HG03135 (cell line): ENCODE results near the gene HEPHL1.

Experiments
- ATAC-seq: cut with Tn5 transposase; IDR thresholded peaks from one replicate; pipeline ENCODE4 v1.9.1; 2021; ENCODE audit warnings: mild to moderate bottlenecking, moderate library complexity; ENCODE audit not compliant: unreplicated experiment

Gene HEPHL1

DNA sequence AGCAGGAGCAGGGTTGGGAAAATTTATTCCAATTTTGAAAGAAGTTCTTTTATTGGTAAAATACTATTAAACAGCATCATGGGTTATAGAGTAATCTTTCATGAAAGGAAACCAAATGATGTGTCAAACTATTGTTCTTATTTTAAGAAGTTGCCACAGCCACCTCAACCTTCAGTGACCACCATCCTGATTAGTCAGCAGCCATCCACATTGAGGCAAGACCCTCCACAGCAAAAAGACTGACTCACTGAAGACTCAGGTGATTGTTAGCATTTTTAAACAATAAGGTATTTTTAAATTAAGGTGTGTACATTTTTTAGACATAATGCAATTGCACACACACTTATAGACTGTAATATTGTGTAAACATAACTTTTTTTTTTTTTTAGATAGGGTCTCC, 3.7 kb upstream of the HEPHL1 start:
- ATAC-seq, result no peak

DNA sequence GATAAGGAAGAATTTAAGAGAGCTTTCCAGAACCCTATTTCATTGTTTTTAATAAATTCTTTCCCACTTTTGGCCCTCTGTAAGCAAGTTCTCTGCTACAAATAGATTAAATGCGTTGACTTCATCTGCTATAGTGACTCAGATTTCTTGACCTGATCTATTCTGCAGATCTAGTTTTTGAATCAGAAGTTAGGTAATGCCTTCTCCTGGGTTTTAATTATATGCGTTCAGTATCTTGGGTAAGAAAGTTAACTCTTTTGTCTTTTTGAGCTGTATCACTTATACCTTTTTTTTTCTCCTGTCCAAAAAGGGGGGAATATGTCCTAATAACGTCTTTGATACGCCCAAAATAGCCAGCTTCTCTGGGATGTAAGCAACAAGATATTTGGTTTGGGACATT, 2.4 kb upstream of the HEPHL1 start:
- no peak for ATAC-seq

DNA sequence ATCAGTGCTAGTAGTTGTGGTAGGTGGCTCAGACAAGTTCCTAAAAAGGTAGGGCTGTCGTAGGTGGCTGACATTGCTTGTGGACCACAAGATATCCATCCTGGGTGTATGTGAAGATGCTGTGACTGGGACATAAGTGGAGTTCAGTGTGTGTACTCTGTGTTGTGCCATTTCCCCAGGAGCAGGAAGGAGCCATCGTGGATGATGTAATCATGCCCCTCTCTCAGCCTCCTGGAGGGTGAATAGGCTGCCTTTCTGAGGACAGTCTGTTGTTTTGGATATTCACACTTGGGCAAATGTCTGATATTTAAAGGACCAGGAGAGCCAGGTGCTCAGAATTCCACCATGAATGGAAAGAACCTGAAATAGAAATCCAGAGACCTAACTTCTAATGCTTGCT, 2.7 kb downstream of the HEPHL1 start:
- ATAC-seq, result no peak

DNA sequence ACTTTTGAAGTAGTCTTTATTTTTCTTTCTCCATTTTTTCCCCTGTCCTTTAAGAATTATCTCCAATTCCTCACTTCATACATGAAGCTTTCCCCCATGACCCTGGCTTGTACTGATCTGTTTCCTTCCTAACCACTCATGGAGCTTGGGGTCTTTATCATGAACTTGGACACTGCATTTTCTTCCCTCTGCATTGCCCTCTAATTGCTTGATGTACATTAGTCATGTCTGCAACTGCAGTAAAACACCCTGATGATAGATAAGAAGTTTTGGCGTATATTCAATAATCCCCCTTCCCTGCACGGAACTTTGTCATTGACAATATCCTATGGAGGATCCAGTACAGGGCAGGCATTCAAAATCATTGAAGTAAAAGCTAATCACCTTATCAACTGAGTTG, 3.4 kb downstream of the HEPHL1 start:
- ATAC-seq, result no peak

DNA sequence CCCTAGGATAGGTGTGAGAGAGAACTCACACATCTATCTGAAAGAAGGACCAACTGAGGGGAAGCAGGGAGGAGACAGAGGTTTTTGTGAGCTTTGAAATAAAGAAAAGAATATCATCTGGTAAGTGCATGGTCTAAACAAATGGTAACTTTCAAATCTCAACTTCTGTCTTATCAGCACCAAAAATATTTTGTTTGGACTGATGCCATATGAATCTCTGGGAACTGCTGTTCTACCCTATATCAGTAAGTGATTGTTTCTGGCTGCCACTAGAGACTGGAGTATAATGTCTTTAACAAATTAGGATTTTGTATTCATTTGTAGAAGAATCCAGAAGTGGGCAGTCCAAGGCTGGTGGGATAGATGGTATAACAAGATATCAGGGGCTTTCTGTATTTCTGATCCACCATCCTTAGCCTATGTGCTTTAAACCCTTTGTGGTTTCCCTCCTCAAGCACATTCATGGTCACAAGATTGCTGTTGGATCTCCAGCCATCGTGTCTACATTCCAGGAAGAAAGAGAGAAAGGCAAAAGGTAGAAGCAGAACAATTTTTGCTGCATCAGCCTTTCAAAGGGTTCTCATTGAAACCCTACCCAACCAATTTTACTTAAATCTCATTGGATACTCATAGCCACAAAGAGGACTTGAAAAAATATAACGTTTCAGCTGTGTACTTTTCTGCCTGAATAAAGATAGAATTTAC, 4.7 kb downstream of the HEPHL1 start:
- no peak for ATAC-seq

DNA sequence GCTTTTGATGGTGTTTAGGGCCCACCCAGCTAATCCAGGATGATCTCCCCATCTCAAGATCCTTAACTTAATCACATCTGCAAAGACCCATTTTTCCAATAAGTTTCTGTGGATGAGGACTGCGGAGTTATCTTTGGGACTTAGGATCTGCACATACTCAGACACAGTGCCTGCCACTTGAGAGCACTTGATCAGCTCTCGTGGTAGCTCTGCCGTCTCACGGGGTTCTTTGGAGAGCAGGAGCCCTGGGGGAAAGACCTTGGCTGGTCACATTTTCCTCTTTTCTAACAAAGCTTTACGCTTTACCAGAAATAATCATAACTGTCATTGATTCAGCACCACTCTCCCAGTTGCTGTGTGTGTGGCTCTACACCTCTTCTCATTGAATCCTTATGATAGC, 6.1 kb downstream of the HEPHL1 start:
- ATAC-seq, result no peak

DNA sequence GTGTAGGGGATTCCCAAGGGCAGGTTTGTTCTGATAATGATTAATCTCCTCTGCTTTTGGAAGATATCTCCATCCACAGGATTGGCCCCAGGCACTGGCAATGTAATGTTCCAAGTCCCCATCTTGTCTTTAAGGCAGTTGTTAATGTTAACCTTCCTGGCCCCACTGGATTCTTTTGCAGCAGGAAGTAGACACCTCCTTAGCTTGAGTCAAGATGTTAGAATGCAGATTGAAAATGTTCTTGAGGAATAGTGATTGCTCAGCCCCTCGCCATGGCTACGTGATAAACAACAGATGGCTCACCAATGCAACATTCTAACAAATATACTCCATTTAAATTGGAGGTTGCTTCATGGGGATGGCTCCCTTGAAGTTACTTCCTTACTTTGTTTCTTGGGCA, 7.3 kb downstream of the HEPHL1 start:
- ATAC-seq, result no peak

DNA sequence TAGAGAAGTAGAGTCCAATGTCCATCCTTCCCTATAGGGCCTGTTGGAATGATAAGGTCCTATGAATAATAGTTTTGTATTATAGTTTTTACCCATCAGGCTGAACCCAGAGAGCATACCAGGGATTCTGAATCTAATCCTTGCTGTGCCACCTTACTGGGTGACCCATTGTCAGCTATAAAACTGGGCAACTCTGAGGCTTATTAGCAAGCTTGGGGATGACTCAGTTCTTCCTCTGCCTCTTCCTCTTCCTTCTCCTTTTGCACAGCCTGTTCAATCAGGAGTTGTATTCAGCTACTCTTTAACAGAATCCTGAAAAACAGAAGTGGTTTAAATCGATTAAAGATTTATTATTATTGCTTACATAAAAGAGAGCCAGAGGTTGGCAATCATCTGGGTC, 8.9 kb downstream of the HEPHL1 start:
- no peak for ATAC-seq

DNA sequence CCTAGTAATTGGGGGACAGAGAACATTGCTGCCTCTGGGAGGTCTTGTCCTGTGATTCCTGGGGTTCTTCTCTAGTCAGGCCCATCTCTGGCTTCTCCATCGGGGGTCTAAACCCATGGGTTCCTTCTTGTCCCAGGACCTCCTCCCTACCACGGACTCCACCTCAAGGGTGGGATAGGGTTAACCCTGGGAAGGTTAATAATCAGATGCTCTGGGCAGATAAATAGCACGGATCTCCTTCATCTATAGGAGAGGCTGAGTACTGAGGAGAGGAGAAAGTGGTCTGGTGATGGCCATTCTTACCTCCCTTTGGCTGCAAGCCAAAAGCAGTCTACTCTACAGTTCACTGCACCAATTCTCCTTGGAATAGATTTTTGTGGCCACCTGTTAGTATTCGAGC, 10.5 kb downstream of the HEPHL1 start:
- ATAC-seq, result no peak

DNA sequence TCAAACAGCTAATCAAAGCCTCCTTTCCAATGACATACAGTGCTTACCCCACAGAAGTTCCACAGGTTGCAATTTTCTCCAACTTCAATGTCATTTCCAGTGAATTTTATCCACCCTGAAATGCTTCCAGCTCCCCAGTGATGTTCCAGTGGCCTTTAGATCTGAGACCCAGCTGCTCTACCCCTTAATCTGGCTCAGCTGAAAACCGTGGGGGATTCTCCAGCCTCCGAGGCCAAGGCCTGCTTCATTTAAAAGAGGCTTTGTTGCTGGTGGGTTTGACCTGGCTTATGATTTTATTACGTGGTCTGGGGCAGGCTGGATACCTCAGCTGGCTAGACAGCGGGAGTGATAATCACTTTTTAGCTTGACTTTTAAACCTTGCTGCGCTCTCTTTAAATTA, 10.9 kb downstream of the HEPHL1 start:
- no peak for ATAC-seq

DNA sequence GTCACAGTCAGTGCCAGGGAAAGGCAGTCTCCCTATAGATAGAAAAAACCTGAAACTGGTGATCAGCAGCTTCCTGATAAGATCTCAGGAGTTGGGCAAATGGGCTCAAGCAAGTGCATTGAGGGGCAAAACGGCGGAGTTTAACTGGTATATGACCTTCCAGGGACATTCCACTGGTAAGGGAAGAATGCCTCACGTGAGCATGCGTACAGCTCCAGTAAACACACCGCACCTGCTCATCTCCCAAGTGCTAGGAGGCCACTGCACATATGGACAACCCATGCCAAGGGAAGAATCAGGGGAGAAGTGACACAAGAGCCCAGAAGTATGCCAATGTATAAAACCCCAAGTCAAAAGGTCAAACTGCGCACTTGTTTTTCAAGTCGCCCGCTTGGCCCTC, 11.6 kb downstream of the HEPHL1 start:
- ATAC-seq, result no peak

DNA sequence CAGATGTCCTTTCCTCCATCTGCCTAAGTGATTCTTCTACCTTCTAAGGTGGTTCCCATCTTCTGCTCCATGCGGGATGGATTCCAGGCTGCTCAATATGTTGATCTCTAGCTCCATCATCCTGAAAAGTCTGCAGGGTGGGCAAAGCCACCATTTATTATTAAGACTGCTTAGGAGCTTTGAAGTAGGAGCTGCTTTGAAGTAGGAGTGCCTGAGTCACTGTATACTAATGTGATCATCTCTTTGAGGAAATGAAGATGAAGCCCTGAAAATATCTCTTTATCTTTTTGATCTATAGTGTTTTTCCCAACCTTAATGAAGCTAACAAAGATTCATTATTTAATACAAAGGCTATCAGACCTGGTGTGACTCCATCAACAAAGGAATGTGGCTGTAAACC, 13.1 kb downstream of the HEPHL1 start:
- ATAC-seq, result no peak

DNA sequence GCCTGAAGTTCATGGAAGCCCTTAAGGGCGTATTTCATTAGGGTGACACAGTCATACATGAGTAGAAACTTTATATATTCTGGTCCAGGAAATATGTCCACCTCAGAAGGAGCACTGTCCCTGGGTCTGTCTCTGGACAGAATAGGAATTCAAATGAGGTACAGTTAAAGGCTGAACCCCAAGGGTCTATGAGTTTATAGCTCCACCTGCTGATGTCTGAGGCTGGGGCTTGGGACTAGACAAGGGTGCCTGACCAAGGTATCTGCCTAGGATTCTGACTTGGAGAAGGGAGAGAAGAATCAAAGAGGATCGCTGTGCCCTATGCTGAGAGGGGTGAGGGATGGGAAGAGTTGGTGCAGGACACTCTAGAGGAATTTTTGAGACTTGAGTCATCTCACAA, 14.9 kb downstream of the HEPHL1 start:
- ATAC-seq, result no peak

DNA sequence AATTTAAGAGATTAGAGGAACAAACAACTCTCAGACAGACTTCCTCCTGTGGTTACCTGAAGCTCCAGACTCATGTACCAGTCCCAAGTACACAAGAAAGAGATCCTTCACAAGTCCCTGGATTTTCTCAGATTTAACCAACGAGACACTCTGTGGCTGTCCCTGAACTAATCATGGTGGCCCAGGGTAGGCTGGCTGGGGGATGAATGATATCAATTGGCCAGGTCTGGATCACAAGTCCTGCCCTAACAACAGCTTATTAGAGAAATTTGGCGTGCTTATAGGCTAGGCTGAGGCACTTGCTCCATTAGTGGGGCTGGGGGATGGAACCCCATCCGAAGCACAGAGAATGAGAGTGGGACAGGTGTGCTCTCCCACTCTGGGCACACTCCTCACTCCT, 22.1 kb downstream of the HEPHL1 start:
- no peak for ATAC-seq

DNA sequence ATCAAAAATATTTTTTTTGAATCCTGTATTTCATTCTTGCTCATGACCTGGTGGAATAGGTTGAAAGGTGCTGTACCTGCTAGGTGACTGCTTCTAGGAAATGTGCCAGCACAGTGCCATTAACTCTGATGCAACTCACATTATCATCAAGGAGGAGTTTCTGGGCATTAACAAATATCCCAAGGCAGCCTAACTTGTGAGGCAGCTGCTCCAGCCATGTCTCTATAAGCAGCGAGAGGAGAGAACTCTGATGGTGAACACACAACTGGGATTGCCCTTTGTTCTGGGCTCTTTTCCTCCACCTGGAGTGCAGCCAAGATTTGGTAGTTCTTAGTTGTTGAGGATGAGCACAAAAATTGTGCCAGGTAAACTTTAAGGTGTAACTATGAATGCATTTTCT, 25.6 kb downstream of the HEPHL1 start:
- ATAC-seq, result no peak

DNA sequence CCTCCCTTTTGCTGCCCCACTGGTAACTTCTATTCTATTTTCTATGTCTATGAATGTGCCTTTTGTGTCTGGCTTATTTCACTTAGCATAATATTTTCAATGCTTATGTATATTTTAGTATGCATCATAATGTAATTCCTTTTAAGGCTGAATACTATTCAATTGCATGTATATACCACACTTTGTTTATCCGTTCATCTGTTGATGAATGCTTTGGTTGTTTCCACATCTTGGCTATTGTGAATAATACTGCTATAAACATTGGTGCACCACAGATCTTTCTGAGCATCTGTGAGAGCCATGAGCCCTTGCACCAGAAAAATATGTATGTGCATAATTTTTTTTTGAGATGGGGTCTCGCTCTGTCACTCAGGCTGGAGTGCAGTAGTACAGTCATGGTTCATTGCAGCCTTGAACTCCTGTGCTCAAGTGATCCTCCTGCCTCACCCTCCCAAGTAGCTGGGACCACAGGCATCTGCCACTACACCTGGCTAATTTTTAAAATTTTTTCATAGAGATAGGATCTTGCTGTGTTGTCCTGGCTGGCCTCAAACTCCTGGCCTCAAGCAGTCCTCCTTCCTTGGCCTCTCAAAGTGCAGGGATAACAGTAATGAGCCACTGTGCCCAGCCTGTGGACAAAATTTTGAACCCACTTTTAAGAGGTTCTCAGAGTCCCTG, 27.0 kb downstream of the HEPHL1 start:
- no peak for ATAC-seq

DNA sequence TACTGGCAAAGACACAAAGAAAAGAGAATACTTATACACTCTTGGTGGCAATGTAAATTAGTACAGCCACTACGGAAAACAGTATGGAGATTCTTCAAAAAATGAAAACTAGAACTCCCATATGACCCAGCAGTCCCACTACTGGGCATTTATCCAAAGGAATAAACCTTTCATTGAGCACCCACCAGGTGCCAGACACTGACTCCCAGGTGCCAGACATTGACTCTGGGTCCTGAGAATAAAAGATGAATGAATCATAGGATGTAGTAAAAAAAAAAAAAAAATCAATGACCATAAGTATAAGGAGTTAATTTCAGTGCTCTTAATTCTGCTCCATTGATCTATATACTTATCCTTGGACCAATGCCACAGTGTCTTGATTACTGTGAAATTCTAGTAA, 28.2 kb downstream of the HEPHL1 start:
- no peak for ATAC-seq

DNA sequence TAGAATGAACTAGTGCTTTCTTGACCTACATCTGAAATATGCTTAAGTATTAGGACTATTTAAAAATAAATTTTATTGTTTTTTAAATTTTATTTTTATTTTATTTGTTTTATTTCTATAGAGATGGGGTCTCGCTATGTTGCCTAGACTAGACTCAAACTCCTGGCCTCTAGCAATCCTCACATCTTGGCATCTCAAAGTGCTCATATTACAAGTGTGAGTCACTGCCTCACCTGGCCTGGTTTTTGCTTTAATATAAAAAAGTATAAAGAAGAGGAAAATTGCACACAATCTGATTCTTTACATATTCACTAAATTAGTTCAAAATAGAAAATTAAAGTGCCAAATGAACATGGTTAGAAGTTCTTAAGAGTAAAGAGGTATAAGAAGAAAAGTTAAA, 37.5 kb downstream of the HEPHL1 start:
- ATAC-seq, result no peak

DNA sequence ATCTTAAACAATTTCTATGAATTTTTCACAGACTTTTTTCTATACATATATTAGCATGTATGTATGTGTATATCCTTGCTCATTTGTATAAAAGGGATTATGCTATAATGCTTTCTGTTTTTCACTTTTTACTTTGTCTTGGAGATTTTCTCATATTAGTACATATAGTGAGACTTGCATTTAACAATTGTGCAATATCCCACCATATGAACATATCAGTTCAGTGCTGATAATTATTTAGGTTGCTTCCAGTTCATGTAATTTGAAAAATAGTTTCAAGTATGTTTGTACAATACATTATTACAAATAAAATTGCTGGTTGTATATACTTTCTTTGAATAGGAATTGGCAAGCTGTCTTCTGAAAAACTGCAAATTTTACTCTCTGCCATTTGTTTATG, 37.9 kb downstream of the HEPHL1 start:
- no peak for ATAC-seq

DNA sequence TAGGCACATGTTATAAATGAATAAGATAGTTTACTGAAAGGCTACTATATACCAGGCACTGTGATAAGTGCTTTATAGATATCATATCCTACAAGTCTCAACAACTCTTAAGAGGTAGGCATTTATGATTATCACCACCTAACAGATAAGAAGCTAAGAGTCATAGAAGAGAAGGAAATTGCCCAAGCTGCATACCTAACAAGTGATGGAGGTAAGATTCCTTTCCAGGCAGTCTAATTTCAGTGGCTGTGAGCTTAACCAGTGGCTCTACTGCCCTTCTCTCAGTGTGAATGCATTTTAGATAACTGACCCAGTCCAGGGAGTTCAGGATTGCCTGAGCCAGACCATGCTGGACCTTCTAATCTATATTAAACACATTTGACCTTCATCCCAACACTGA, 39.2 kb downstream of the HEPHL1 start:
- no peak for ATAC-seq

DNA sequence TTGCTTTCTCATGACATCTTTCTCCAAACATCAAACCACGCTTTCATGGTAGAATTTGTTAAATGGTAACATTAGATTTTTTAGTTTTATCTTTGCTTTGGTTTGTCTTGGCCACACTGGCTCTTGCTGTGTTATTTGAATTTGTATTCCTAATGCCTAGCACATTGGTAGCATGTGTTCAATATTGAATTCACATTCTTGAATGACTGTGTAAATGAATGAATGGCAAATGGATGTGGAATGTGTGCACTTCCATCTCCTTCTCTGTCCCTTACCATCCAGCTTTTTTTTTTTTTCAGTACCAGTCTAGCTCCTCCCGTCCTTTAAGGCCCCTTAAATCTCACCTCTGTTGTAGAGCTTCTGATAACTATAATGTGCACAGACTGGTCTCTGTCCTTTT, 41.2 kb downstream of the HEPHL1 start:
- ATAC-seq, result no peak

DNA sequence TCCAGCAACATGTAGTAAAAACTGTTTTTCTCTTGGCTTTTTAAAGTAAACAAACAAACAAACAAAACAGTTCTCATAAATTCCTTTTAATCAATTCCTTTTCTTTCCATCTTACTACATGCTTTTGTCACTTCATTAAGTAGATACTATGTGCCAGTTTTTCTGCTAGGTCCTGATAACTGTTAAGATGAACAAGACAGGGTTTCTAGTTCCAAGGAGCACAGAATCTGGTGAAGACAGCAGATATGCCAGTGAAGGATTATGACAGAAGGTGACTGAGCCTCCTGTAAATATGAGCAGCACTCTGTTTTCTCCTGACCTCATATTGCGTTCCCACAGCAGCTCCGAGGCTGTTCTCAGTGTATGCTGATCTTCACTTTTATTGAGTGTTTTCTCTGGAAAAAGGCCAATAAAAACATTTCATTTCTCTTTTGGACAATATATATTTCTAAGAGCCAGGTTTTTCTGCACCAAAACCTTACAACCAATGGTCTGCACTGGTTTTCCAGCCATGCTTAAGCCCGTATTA, 45.8 kb downstream of the HEPHL1 start:
- no peak for ATAC-seq

DNA sequence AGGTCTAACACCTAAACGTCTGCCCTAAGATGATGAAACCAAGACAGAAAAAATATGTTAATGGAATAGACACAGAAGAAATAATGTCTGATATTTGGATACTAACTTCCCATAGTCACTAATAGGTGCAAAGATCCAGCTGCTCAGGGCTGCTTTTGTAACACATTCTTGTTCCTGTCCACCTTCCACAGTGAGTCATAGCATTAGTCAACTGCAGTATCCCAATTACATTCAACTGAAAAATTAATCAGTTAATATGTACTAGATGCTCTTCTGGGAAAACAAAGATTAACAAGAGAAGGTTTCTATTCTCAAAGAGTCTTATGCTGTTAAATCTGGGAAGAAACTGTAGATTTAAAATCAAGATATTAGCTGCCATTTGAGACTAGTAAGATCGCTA, 47.6 kb downstream of the HEPHL1 start:
- no peak for ATAC-seq
